H7 (cell line): Measurements from ENCODE around the gene ITM2B. TPM values are rescaled to one million over a fixed set of nuclear protein-coding genes. Genes with fewer than 3 reads are reported as not detected.

Experiments used
- DNase-seq: peaks from one replicate; pipeline ENCODE4 v3.0.0; 2012
- H3K27me3 ChIP-seq: 2 replicates; pipeline ENCODE4 v1.6.0; 2011; ENCODE audit warnings: mild to moderate bottlenecking, low read length; ENCODE audit not compliant: control insufficient read depth, insufficient read depth
- H3K36me3 ChIP-seq: replicated peaks from 2 replicates; pipeline ENCODE4 v1.5.1; 2011; ENCODE audit warnings: low read length; ENCODE audit not compliant: control insufficient read depth, insufficient read depth
- H3K4me3 ChIP-seq: 2 replicates; pipeline ENCODE4 v1.5.1; 2011; ENCODE audit warnings: low read depth, mild to moderate bottlenecking, control low read depth, low read length, moderate library complexity; ENCODE audit not compliant: insufficient read depth
- total RNA-seq: library from RNA; depleted of rRNA; stranded (reverse); fragments of >200 nt; shearing (Covaris generic); gene quantifications from 2 replicates; pipeline ENCODE4 v1.2.3, GENCODE V29; 2014

Gene ITM2B
- total RNA-seq, 1 experiment from 2014 or later = 197 TPM

DNA sequence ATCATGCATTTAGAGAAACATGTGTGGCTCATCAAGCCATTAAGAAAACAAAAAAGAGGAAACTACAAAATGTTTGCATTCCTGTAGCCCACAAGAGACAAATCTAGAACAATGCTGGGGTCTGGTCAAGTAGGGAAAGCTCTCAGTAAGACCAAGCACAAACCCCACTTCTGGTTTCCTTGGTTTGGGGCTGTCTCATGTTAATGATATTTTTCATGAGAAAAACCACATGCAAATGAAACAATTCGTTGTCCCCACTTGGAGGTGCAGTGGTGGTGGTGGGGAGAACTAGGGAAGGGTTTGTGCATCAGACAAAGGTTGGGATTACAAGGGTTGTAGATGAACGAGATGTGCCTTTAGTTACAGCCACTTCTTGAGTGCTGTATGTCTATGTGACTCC lies 63.5 kb downstream of the ITM2B start:
- no peak for DNase-seq
- H3K4me3 ChIP-seq = no peak overlapping the region
- H3K36me3 ChIP-seq = no peaks in the 10 kb centered on the region
- H3K27me3 ChIP-seq = no peaks in the 10 kb centered on the region

DNA sequence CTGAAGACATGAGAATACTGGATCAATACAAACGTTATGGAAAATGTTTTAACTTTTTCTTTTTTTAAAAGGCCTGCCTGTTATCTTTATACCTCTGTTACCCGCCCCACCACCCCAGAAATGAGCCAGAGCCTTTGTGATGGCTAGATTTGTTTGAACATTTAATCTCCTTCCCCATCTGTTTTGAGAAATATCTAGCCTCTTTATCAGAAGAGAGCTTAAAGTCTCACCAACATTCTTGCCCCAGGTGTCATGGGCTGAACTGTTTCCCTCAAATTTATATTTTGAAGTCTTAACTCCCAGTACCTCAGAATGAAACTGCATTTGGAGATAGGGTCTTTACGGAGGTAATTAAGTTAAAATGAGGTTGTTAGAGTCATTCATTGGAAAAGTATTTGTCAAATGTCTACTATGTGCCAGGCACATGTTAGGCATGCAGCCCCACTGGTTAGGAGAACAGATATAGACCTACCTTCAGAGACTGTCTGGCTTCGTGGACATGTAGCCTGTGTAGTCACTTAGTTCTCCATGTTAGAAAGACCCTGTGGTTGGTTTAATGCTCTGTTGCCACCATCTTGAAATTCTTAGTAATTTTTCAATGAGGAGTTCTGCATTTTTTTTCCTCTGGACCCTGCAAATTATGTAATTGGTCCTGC lies 64.3 kb downstream of the ITM2B start:
- no peaks in the 10 kb centered on the region for H3K27me3 ChIP-seq

DNA sequence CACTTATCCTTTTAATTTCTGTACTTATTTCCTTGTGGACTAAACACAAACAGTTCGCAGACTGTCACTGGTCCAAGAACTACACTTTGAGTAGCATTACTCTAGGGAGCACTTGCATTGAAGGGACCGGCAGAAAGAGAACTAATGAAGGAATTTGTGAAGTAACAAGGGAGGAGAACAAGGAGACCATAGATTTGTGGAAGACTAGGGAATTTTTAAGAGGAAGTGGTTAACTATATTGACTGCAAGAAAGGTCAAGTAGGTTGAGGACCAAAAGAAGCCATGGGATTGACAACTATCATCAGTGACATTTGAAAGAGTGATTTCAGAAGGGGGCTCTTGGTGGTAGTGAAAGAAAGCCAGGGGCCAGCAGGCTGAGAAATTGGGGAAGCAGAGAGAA lies 66.6 kb downstream of the ITM2B start:
- no peak for DNase-seq
- Histone ChIP-seq H3K27me3 (no peaks in the 10 kb centered on the region), H3K4me3 (no peak overlapping the region), H3K36me3 (no peaks in the 10 kb centered on the region)

More for the DNA sequence above, 64.3 kb downstream of the ITM2B start:
- DNase-seq = no peak
- H3K36me3 ChIP-seq = no peaks in the 10 kb centered on the region
- no peak overlapping the region for H3K4me3 ChIP-seq

DNA sequence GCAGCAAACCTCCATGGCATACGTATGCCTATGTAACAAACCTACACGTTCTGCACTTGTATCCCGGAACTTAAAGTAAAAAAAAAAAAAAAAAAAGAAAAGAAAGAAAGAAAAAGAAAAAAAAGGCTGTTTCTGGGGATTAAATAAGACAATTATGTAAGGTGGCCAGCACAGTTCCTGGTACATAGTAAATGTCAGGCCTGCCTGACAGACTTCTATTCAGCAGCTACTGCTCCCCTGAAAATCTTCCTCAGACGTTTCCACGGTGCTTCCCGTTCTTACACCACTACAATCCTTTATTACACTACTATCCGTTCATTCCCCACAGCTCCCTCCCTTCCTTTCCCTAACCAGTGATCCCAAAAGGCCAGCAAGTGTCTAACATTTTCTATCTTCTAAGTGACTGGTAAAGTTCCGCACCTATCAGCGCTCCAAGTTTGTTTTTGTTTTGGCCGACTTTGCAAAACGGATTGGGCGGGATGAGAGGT lies 69.9 kb downstream of the ITM2B start:
- no peaks in the 10 kb centered on the region for H3K27me3 ChIP-seq
- peak overlapping the region; percentile 79 for H3K4me3 ChIP-seq
- no peak for DNase-seq
- H3K36me3 ChIP-seq = no peaks in the 10 kb centered on the region

DNA sequence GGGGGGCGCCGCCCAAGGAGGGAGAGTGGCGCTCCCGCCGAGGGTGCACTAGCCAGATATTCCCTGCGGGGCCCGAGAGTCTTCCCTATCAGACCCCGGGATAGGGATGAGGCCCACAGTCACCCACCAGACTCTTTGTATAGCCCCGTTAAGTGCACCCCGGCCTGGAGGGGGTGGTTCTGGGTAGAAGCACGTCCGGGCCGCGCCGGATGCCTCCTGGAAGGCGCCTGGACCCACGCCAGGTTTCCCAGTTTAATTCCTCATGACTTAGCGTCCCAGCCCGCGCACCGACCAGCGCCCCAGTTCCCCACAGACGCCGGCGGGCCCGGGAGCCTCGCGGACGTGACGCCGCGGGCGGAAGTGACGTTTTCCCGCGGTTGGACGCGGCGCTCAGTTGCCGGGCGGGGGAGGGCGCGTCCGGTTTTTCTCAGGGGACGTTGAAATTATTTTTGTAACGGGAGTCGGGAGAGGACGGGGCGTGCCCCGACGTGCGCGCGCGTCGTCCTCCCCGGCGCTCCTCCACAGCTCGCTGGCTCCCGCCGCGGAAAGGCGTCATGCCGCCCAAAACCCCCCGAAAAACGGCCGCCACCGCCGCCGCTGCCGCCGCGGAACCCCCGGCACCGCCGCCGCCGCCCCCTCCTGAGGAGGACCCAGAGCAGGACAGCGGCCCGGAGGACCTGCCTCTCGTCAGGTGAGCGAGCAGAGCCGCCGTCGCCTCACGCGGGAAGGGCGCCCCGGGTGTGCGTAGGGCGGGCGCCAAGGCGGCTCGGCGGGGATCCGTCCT lies 70.5 kb downstream of the ITM2B start, which contains the start of gene RB1:
RB1 (plus strand) TSS at position 393 of the 784 bp plus-strand sequence; CDS start at position 555, 162 bp downstream.
- Histone ChIP-seq H3K36me3 (no peaks in the 10 kb centered on the region), H3K4me3 (peak within 1 kb of the TSS; percentile 79), H3K27me3 (no peaks in the 10 kb centered on the region)
- peak; percentile 90 for DNase-seq

DNA sequence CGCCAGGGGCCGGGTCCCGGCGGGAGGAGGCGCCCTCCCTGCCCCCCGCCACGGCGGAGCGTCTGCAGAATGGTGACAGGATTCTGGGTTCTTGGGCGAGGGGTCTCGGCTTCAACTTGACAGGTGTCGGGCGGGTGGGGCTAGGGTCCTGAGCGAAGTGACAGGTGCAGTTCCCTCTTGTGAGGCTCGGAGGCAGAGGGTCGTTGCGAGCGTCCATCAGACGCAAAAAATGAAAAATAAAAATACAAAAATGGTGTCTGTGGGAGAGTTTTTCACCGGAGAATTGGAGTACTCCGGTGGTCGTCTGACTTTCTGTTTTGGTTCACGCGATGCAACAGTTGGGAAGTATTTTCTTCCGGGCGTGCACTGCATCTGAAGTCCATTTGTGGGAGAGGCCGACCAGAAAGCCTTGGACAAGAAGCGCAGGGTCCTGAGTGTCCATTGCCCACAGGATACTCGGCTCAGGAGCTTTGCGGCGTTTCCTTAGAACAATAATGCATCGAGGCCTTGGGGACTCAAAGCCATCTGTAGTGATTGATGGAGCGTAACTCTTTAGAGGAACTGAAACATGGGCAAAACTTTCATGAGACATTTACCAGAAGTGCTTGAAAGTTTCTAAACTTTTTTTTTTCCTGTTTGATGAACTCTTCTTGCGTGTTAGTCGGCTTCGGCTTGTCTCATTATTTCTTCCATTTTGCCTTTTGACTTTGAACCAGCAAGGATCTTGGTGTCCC lies 71.3 kb downstream of the ITM2B start:
- Histone ChIP-seq H3K4me3 (peak overlapping the region; percentile 79), H3K36me3 (no peaks in the 10 kb centered on the region), H3K27me3 (no peaks in the 10 kb centered on the region)
- peak; percentile 18 for DNase-seq

DNA sequence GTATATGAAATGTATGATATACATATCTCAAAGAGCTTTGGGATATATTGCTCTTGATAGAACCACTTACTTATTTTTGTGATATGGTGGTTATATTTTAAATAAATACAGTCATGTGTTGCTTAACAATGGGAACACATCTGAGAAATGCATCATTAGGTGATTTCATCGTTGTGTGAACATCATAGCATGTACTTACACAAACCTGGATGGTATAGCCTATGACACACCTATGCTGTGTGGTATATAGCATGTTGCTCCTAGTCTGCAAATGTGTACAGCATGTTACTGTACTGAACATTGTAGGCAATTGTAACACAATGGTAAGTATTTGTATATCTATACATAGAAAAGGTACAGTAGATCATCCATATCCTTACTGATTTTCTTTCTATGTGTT lies 78.2 kb downstream of the ITM2B start:
- no peaks in the 10 kb centered on the region for H3K27me3 ChIP-seq
- DNase-seq = no peak
- no peak overlapping the region for H3K4me3 ChIP-seq
- no peaks in the 10 kb centered on the region for H3K36me3 ChIP-seq

DNA sequence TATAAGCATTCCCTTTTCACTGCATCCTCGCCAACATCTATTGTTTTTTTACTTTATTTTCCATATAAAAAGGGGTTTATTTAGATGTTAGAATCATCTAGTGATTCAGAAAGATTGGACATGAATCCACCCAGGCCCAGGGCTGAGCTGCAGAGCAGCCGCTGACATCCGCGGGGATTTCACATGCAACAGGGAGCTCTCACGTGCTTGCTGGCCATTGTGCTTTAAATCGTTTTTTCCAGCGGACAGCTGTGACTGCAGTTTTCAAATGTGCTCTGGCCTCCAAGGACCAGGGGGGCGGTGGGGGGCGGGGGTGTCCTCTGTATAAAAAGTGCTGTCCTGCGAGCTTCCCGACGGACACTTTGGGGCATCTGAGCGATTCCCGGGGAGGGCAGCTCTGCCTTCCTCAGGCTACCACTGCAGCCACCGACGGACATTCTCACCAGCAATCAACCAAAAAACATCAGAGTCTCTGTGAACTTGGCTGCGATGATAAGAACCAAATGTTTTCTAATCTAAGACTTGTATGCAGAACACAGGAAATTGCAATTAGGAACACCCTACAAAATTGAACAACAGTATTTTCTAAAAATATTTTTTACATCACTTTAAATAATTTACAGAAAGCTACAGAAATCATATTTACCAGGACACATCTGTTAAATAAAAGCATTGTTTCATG lies 83.1 kb downstream of the ITM2B start:
- DNase-seq = peak; percentile 12
- H3K27me3 ChIP-seq = no peaks in the 10 kb centered on the region
- H3K4me3 ChIP-seq = no peak overlapping the region
- no peaks in the 10 kb centered on the region for H3K36me3 ChIP-seq

DNA sequence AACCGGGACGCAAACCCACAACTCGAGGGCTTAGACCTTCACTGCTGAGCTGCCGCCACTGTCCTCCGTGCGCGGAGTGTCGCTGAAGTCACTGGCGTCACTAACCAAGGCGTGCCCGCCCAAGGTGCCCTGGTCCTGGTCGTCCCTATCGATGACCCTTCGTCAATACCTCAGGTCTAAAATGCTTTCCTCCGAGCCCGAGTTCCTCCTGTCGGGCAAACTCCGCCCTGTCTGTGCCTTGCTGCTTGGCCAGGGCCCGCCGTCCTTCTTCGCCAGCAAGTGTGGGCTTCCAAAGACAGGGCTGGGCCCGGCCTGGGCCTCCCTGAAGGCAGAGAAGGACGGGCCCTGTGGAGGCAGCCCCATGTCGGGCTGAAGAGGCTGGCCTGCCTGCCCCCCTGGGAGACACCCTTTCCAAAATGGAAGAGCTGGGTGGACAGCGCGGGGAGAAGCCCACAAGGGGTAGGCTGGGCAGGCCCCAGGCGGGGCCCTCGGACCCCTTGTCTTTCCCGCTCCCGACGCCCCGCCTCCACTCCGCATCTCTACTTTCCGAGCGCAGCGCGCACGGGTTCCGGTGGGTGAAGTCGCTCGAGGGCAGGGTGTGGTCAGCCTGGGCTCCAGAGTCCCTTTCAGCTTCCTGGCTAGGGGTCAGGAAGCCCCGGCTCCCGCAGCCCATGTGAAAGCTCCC lies 84.0 kb downstream of the ITM2B start:
- peak; percentile 31 for DNase-seq
- H3K4me3 ChIP-seq = no peak overlapping the region
- H3K27me3 ChIP-seq = no peaks in the 10 kb centered on the region
- H3K36me3 ChIP-seq = no peaks in the 10 kb centered on the region

DNA sequence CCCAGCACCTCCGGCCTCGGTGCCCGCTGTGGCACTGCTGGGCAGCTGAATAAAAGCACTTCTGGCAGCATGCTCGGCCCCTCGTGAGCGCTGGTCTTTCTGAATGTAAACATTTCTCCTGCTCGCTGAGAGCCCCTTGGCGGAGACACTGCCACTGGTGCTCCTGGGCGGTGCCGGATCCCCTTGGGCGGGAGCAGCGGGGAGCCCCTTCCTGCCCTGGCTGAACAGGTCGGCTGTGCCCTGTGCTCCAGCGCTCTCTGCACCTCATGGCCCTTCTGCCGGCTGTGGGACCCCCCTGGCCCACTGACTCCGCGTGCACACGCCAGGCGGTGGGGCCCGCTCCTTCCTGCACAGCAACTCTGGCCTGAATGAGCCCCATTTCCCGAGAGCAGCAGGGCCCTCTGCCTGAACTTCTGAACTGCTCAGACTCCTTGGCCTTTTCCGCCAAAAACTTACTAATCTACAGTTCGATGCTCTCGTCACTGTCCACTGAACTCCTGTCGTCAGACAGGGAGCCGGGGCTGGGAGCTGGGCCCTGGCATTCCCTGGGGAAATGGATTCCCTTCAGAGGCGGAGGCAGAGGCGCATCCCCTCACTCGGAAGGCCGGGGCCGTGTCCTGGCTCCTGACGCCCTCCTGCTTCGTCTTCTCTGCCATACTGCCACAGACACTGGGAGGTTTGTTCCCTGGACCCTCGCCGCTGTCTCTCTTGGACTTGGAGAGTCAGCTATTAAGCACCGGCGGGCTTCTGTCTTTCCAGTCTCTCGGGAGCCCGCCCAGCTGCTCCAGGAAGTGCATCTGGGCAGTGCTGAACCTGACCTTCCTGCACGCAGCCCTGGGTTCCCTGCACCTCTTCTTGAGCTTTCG lies 84.7 kb downstream of the ITM2B start:
- Histone ChIP-seq H3K4me3 (no peak overlapping the region), H3K27me3 (no peaks in the 10 kb centered on the region), H3K36me3 (no peaks in the 10 kb centered on the region)
- DNase-seq = peak; percentile 25

DNA sequence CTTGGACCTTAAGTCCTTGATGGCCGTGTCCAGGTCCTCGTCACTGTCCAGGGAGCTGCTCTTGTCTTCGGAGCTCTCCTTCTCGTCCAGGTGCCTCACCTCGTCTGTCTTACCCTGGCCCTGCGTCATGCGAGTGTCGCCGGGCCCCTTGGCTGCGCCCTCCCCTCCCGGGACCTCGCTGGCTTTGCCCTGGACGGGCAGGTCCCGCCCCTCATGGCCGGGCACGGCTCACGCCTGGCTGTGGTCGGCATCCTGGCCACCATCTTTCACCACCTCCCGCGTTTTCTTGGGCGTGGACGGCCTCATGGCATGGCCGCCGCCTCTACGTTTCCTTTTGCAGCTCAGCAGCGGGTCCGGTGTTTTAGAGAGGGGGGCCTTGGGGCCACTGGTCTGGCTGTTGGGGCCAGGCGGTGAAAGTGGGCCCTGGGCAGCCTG lies 85.4 kb downstream of the ITM2B start:
- DNase-seq = peak; percentile 17
- Histone ChIP-seq H3K36me3 (no peaks in the 10 kb centered on the region), H3K27me3 (no peaks in the 10 kb centered on the region), H3K4me3 (no peak overlapping the region)

DNA sequence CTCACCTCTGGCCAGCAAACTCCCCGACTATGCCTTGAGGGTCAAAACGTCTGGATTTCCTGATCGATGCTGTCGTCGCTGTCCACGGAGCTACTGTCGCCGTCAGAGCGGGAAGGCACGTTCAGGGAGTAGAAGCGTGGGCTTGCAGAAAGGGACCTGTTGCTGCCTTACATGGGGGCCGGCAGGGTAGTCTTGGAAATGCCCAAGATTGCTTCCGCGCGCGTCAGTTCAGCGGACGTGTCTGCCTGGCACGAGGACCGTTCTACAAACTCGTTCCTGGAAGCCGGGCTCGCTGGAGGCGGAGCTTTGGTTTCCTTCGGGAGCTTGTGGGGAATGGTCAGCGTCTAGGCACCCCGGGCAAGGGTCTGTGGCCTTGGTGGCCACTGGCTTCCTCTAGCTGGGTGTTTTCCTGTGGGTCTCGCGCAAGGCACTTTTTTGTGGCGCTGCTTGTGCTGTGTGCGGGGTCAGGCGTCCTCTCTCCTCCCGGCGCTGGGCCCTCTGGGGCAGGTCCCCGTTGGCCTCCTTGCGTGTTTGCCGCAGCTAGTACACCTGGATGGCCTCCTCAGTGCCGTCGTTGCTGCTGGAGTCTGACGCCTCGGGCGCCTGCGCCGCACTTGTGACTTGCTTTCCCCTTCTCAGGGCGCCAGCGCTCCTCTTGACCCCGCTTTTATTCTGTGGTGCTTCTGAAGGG lies 86.0 kb downstream of the ITM2B start:
- H3K4me3 ChIP-seq = no peak overlapping the region
- H3K36me3 ChIP-seq = no peaks in the 10 kb centered on the region
- H3K27me3 ChIP-seq = no peaks in the 10 kb centered on the region
- peak; percentile 15 for DNase-seq
